ENCODE measurements around the gene CFB.
"Not testable (repeated sequence)": the region's sequence is repeated elsewhere in the genome, so short reads cannot be mapped to it uniquely, and the experiment has no call there.

DNA sequence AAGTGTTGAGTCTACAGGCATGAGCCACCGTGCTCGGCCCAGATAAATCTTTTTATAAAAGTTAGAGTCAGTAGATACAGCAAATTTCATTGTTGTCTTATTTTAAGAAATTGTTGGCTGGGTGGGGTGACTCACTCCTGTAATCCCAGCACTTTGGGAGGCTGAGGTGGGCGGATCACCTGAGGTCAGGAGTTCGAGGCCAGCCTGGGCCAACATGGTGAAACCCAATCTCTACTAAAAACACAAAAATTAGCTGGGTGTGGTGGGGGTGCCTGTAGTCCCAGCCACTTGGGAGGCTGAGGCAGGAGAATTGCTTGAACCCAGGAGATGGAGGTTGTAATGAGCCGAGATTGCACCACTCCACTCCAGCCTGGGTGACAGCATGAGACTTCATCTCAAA lies 37.6 kb upstream of the CFB start:
- not testable (repeated sequence) for TF ChIP-seq POLR2A (IDR thresholded peaks at IDR 0.05)
- TF ChIP-seq, protein P1, sequence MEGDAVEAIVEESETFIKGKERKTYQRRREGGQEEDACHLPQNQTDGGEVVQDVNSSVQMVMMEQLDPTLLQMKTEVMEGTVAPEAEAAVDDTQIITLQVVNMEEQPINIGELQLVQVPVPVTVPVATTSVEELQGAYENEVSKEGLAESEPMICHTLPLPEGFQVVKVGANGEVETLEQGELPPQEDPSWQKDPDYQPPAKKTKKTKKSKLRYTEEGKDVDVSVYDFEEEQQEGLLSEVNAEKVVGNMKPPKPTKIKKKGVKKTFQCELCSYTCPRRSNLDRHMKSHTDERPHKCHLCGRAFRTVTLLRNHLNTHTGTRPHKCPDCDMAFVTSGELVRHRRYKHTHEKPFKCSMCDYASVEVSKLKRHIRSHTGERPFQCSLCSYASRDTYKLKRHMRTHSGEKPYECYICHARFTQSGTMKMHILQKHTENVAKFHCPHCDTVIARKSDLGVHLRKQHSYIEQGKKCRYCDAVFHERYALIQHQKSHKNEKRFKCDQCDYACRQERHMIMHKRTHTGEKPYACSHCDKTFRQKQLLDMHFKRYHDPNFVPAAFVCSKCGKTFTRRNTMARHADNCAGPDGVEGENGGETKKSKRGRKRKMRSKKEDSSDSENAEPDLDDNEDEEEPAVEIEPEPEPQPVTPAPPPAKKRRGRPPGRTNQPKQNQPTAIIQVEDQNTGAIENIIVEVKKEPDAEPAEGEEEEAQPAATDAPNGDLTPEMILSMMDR (IDR thresholded peaks at IDR 0.05): not testable (repeated sequence)
